Neural cell (in vitro differentiated cells): ENCODE results near the gene SLC22A23. TPM values are rescaled to one million over a fixed set of nuclear protein-coding genes. Genes with fewer than 3 reads are reported as not detected.

Experiments used
- H2AFZ ChIP-seq: fragments of 200-600, 300-800 bp; sonication (generic), shearing (Covaris generic); 2 replicates; pipeline ENCODE4 v1.6.0; 2014; ENCODE audit warnings: low read depth, mild to moderate bottlenecking, antibody characterized with exemption, low read length, moderate library complexity
- H3F3A ChIP-seq: fragments of 200-600 bp; shearing (Covaris generic); 2 replicates; pipeline ENCODE4 v1.6.1; 2016; ENCODE audit warnings: mild to moderate bottlenecking, moderate library complexity, mixed read lengths, antibody characterized with exemption, low read length; ENCODE audit not compliant: insufficient read depth, poor library complexity, severe bottlenecking
- H3K27ac ChIP-seq: fragments of 200-600, 300-800 bp; sonication (generic), shearing (Covaris generic); 2 replicates; pipeline ENCODE4 v1.5.1; 2014; ENCODE audit warnings: mild to moderate bottlenecking, low read length, moderate library complexity
- H3K27me3 ChIP-seq: fragments of 300-800, 200-600 bp; sonication (generic), shearing (Covaris generic); 2 replicates; pipeline ENCODE4 v1.6.0; 2014; ENCODE audit warnings: mild to moderate bottlenecking, low read depth, low read length, moderate library complexity; ENCODE audit not compliant: insufficient read depth
- H3K36me3 ChIP-seq: fragments of 300-800, 200-600 bp; sonication (generic), shearing (Covaris generic); 2 replicates; pipeline ENCODE4 v1.5.1; 2014; ENCODE audit warnings: mild to moderate bottlenecking, antibody characterized with exemption, low read length, moderate library complexity; ENCODE audit not compliant: insufficient read depth
- H3K4me2 ChIP-seq: fragments of 300-800, 200-600 bp; sonication (generic), shearing (Covaris generic); 2 replicates; pipeline ENCODE4 v1.6.0; 2014; ENCODE audit warnings: mild to moderate bottlenecking, low read length
- H3K4me3 ChIP-seq: fragments of 300-800, 200-600 bp; sonication (generic), shearing (Covaris generic); 2 replicates; pipeline ENCODE4 v1.5.1; 2014; ENCODE audit warnings: mild to moderate bottlenecking, low read length, moderate library complexity
- H3K79me2 ChIP-seq: fragments of 200-600 bp; shearing (Covaris generic); replicated peaks from 2 replicates; pipeline ENCODE4 v1.6.0; 2014; ENCODE audit warnings: mild to moderate bottlenecking, low read length, moderate library complexity; ENCODE audit not compliant: insufficient read depth
- H3K9ac ChIP-seq: fragments of 300-800, 200-600 bp; sonication (generic), shearing (Covaris generic); 2 replicates; pipeline ENCODE4 v1.6.1; 2016; ENCODE audit warnings: mild to moderate bottlenecking, low read length, mixed read lengths
- H3K9me2 ChIP-seq: fragments of 200-600 bp; shearing (Covaris generic); 2 replicates; pipeline ENCODE4 v1.6.1; 2016; ENCODE audit warnings: mild to moderate bottlenecking, low read length, mixed read lengths; ENCODE audit not compliant: insufficient read depth
- H3K9me3 ChIP-seq: fragments of 200-600, 300-800 bp; sonication (generic), shearing (Covaris generic); 2 replicates; pipeline ENCODE4 v1.6.1; 2016; ENCODE audit warnings: mild to moderate bottlenecking, mixed run types, low read length, moderate library complexity, mixed read lengths
- H4K20me1 ChIP-seq: fragments of 200-600 bp; shearing (Covaris generic); 2 replicates; pipeline ENCODE4 v1.6.1; 2016; ENCODE audit warnings: mild to moderate bottlenecking, mixed run types; ENCODE audit not compliant: insufficient read depth
- CTCF ChIP-seq: fragments of 450-650 bp; IDR thresholded peaks from 2 replicates; pipeline ENCODE4 v1.5.1; 2014; ENCODE audit warnings: antibody characterized with exemption, mild to moderate bottlenecking, moderate library complexity; ENCODE audit not compliant: poor library complexity, severe bottlenecking
- EP300 ChIP-seq: fragments of 450-650 bp; conservative IDR thresholded peaks from 2 replicates; pipeline ENCODE4 v1.6.1; 2014; ENCODE audit warnings: antibody characterized with exemption, mild to moderate bottlenecking, moderate library complexity; ENCODE audit not compliant: poor library complexity, severe bottlenecking
- EZH2 ChIP-seq: fragments of 200-600, 300-800 bp; shearing (Covaris generic), sonication (generic); IDR thresholded peaks from 2 replicates; pipeline ENCODE4 v1.6.1; 2014; ENCODE audit warnings: antibody characterized with exemption, low read length, borderline replicate concordance, mild to moderate bottlenecking; ENCODE audit not compliant: insufficient read depth, poor library complexity, severe bottlenecking
- MXI1 ChIP-seq: fragments of 450-650 bp; conservative IDR thresholded peaks from 2 replicates; pipeline ENCODE4 v1.6.1; 2014; ENCODE audit warnings: antibody characterized with exemption, mild to moderate bottlenecking; ENCODE audit not compliant: poor library complexity, severe bottlenecking
- POLR2AphosphoS5 ChIP-seq: IDR thresholded peaks from 2 replicates; pipeline ENCODE4 v1.6.1; 2012
- RAD21 ChIP-seq: fragments of 450-650 bp; conservative IDR thresholded peaks from 2 replicates; pipeline ENCODE4 v1.6.1; 2014; ENCODE audit warnings: antibody characterized with exemption, mild to moderate bottlenecking, moderate library complexity
- REST ChIP-seq: IDR thresholded peaks from 2 replicates; pipeline ENCODE4 v1.6.1; 2012; ENCODE audit warnings: borderline replicate concordance
- SMC3 ChIP-seq: fragments of 450-650 bp; conservative IDR thresholded peaks from 2 replicates; pipeline ENCODE4 v1.6.1; 2014; ENCODE audit warnings: antibody characterized with exemption, mild to moderate bottlenecking, moderate library complexity; ENCODE audit not compliant: poor library complexity
- TAF1 ChIP-seq: IDR thresholded peaks from 2 replicates; pipeline ENCODE4 v1.6.1; 2012; ENCODE audit warnings: low read depth
- polyA plus RNA-seq: library from polyadenylated mRNA; depleted of rRNA; stranded (reverse); fragments of >200 nt; gene quantifications from 2 replicates; pipeline ENCODE4 v1.2.3, GENCODE V29; 2014

SLC22A23 gene
- polyA plus RNA-seq, 1 donor from 2014 or later, result 8.8 TPM

DNA sequence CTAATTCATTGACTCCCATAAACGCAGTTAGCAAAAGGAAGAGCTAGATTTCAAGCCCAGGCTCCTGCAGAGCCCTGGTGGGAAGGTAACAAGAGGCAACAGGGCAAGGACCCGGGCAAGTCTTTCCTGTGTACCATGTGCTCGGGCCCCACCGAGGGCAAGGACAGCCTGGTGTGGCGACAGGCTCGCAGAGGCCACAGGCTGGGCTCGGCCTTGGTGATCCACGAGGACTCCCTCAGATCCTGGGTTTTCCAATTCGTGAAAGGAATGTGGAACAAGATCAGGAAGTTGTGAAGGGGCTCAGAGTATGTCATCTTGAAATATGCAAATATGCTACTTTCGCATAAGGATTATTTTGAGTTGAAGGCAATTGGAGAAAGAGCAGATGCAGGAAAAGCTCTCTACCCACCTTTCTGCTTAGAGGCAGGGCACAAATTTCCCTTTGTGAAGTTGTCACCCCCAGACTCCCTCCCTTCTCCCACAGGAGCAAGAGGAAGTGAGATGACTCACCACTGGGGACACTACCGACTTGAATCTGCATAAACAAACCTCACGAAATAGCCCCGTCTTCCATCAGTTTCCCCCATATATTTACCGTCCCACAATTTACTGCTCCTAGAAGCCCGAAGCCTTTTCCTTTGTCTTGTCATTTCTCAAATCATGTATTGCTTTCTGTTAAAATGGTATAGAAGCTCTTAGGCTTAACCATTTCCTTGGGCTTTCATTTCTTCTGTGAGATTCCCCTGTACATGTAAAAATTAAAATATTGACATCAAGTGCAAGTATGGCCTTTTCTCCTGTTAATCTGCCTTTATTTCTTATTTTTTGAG is 119.1 kb downstream of the SLC22A23 start:
- no peaks in the 10 kb centered on the region for H3K79me2 ChIP-seq
- no peak for TF ChIP-seq EP300
- TF ChIP-seq TAF1, result no peak
- TF ChIP-seq MXI1, result no peak
- TF ChIP-seq POLR2AphosphoS5, result no peak
- TF ChIP-seq EZH2, result no peak
- TF ChIP-seq RAD21, result no peak
- TF ChIP-seq REST, result no peak
- no peak for TF ChIP-seq CTCF
- no peak for TF ChIP-seq SMC3
- H3K36me3 ChIP-seq, result no peaks in the 10 kb centered on the region
- H4K20me1 ChIP-seq, result no peaks in the 10 kb centered on the region
- no peak overlapping the region for H3K27ac ChIP-seq
- no peaks in the 10 kb centered on the region for H3K9me3 ChIP-seq
- no peak overlapping the region for H3K9ac ChIP-seq
- no peak overlapping the region for H3K4me3 ChIP-seq
- H3K9me2 ChIP-seq, result no peaks in the 10 kb centered on the region
- H3F3A ChIP-seq, result no peaks in the 10 kb centered on the region
- no peaks in the 10 kb centered on the region for H3K27me3 ChIP-seq
- no peak overlapping the region for H2AFZ ChIP-seq
- no peak overlapping the region for H3K4me2 ChIP-seq

- Histone ChIP-seq H3K9me2 (no peaks in the 10 kb centered on the region), H3K4me3 (no peak overlapping the region), H3K9me3 (no peaks in the 10 kb centered on the region), H3F3A (no peaks in the 10 kb centered on the region), H2AFZ (no peak overlapping the region), H3K27me3 (no peaks in the 10 kb centered on the region), H3K9ac (no peak overlapping the region), H3K36me3 (no peaks in the 10 kb centered on the region), H3K27ac (no peak overlapping the region), H4K20me1 (no peaks in the 10 kb centered on the region), H3K79me2 (no peaks in the 10 kb centered on the region), H3K4me2 (no peak overlapping the region)
- TF ChIP-seq REST, result no peak
- TF ChIP-seq SMC3, result no peak
- TF ChIP-seq MXI1, result no peak
- no peak for TF ChIP-seq TAF1
- no peak for TF ChIP-seq CTCF
- no peak for TF ChIP-seq POLR2AphosphoS5
- TF ChIP-seq EZH2, result no peak
- no peak for TF ChIP-seq RAD21
- no peak for TF ChIP-seq EP300
These were observed 119.9 kb downstream of the SLC22A23 start for GRCh38 chr6:3336859-3337515.
